HEK293 (cell line): Measurements from ENCODE around the gene TASOR2.

Source experiments
- HOXD13 ChIP-seq: sonication (generic); formaldehyde crosslinking; IDR thresholded peaks from 2 replicates; pipeline ENCODE4 v1.8.0; 2022; ENCODE audit warnings: missing genetic modification reagents, borderline replicate concordance
- OSR2 ChIP-seq: fragments of 450-650 bp; formaldehyde crosslinking; IDR thresholded peaks from 2 replicates; pipeline ENCODE4 v1.5.1; 2016; ENCODE audit warnings: missing biosample characterization, missing genetic modification characterization
- SCRT2 ChIP-seq: fragments of 450-650 bp; formaldehyde crosslinking; IDR thresholded peaks from 2 replicates; pipeline ENCODE4 v1.5.1; 2016; ENCODE audit warnings: missing biosample characterization, missing genetic modification characterization
- SP3 ChIP-seq: fragments of 450-650 bp; formaldehyde crosslinking; IDR thresholded peaks from 2 replicates; pipeline ENCODE4 v1.5.1; 2016; ENCODE audit warnings: missing biosample characterization, missing genetic modification characterization
- ZBTB11 ChIP-seq: fragments of 450-650 bp; formaldehyde crosslinking; conservative IDR thresholded peaks from 2 replicates; pipeline ENCODE4 v1.5.1; 2016; ENCODE audit warnings: low read depth, missing biosample characterization, missing genetic modification characterization
- ZBTB49 ChIP-seq: fragments of 450-650 bp; formaldehyde crosslinking; IDR thresholded peaks from 2 replicates; pipeline ENCODE4 v1.5.1; 2016; ENCODE audit warnings: missing biosample characterization, missing genetic modification characterization, low read depth
- ZFP69B ChIP-seq: fragments of 450-650 bp; formaldehyde crosslinking; IDR thresholded peaks from 2 replicates; pipeline ENCODE4 v1.5.1; 2016; ENCODE audit warnings: missing biosample characterization, missing genetic modification characterization
- ZNF112 ChIP-seq: fragments of 450-650 bp; formaldehyde crosslinking; IDR thresholded peaks from 2 replicates; pipeline ENCODE4 v1.5.0; 2017; ENCODE audit warnings: missing biosample characterization, missing genetic modification characterization
- ZNF174 ChIP-seq: fragments of 450-650 bp; formaldehyde crosslinking; IDR thresholded peaks from 2 replicates; pipeline ENCODE4 v1.5.0; 2017; ENCODE audit warnings: missing biosample characterization, mild to moderate bottlenecking, missing genetic modification characterization
- ZNF175 ChIP-seq: fragments of 450-650 bp; formaldehyde crosslinking; IDR thresholded peaks from 2 replicates; pipeline ENCODE4 v1.5.1; 2016; ENCODE audit warnings: missing biosample characterization, missing genetic modification characterization
- ZNF239 ChIP-seq: fragments of 450-650 bp; formaldehyde crosslinking; IDR thresholded peaks from 2 replicates; pipeline ENCODE4 v1.5.1; 2016; ENCODE audit warnings: missing biosample characterization, missing genetic modification characterization
- ZNF26 ChIP-seq: fragments of 450-650 bp; formaldehyde crosslinking; IDR thresholded peaks from 2 replicates; pipeline ENCODE4 v1.5.1; 2016; ENCODE audit warnings: missing biosample characterization, missing genetic modification characterization
- ZNF266 ChIP-seq: fragments of 450-650 bp; formaldehyde crosslinking; IDR thresholded peaks from 2 replicates; pipeline ENCODE4 v1.5.1; 2016; ENCODE audit warnings: missing biosample characterization, missing genetic modification characterization, low read depth
- ZNF423 ChIP-seq: fragments of 450-650 bp; formaldehyde crosslinking; IDR thresholded peaks from 2 replicates; pipeline ENCODE4 v1.5.1; 2016; ENCODE audit warnings: missing biosample characterization, missing genetic modification characterization
- ZNF449 ChIP-seq: fragments of 450-650 bp; formaldehyde crosslinking; IDR thresholded peaks from 2 replicates; pipeline ENCODE4 v1.5.1; 2017; ENCODE audit warnings: missing biosample characterization, mild to moderate bottlenecking, missing genetic modification characterization, moderate library complexity
- ZNF473 ChIP-seq: fragments of 450-650 bp; formaldehyde crosslinking; IDR thresholded peaks from 2 replicates; pipeline ENCODE4 v1.5.1; 2017; ENCODE audit warnings: missing biosample characterization, missing genetic modification characterization
- ZNF548 ChIP-seq: fragments of 450-650 bp; formaldehyde crosslinking; IDR thresholded peaks from 2 replicates; pipeline ENCODE4 v1.5.1; 2016; ENCODE audit warnings: missing biosample characterization, missing genetic modification characterization
- ZNF600 ChIP-seq: fragments of 450-650 bp; formaldehyde crosslinking; IDR thresholded peaks from 2 replicates; pipeline ENCODE4 v1.5.1; 2016; ENCODE audit warnings: missing biosample characterization, missing genetic modification characterization
- ZNF624 ChIP-seq: fragments of 450-650 bp; formaldehyde crosslinking; IDR thresholded peaks from 2 replicates; pipeline ENCODE4 v1.5.1; 2017; ENCODE audit warnings: missing biosample characterization, missing genetic modification characterization
- ZNF626 ChIP-seq: fragments of 450-650 bp; sonication (Bioruptor Pico); formaldehyde crosslinking; IDR thresholded peaks from 2 replicates; pipeline ENCODE4 v1.5.1; 2018; ENCODE audit warnings: missing biosample characterization, missing genetic modification characterization, inconsistent platforms
- ZNF645 ChIP-seq: fragments of 450-650 bp; formaldehyde crosslinking; IDR thresholded peaks from 2 replicates; pipeline ENCODE4; 2016; ENCODE audit warnings: missing biosample characterization, missing genetic modification characterization
- ZNF692 ChIP-seq: fragments of 450-650 bp; formaldehyde crosslinking; IDR thresholded peaks from 2 replicates; pipeline ENCODE4 v1.5.1; 2016; ENCODE audit warnings: missing biosample characterization, missing genetic modification characterization
- ZNF701 ChIP-seq: fragments of 450-650 bp; formaldehyde crosslinking; IDR thresholded peaks from 2 replicates; pipeline ENCODE4 v1.5.1; 2016; ENCODE audit warnings: missing biosample characterization, missing genetic modification characterization
- ZNF704 ChIP-seq: fragments of 450-650 bp; formaldehyde crosslinking; IDR thresholded peaks from 2 replicates; pipeline ENCODE4 v1.5.1; 2016; ENCODE audit warnings: missing biosample characterization, missing genetic modification characterization
- ZNF785 ChIP-seq: fragments of 450-650 bp; formaldehyde crosslinking; IDR thresholded peaks from 2 replicates; pipeline ENCODE4 v1.5.1; 2016; ENCODE audit warnings: missing biosample characterization, missing genetic modification characterization
- ZSCAN16 ChIP-seq: fragments of 450-650 bp; formaldehyde crosslinking; IDR thresholded peaks from 2 replicates; pipeline ENCODE4 v1.5.1; 2016; ENCODE audit warnings: missing biosample characterization, missing genetic modification characterization

Gene TASOR2

GRCh38 chr10:5684971-5685763 is 529 bp downstream of the TASOR2 start (continued):
- TF ChIP-seq ZNF624 (tag by site-specific recombination): no peak
- TF ChIP-seq ZNF239 (tag by site-specific recombination): no peak
- 0 out of 2 replicates have a peak, but pooled peaks have one; percentile 9 for TF ChIP-seq SP3 (tag by site-specific recombination)
- no peak for TF ChIP-seq ZFP69B (tag by site-specific recombination)
- TF ChIP-seq ZBTB49 (tag by site-specific recombination): no peak
- TF ChIP-seq ZBTB11 (tag by site-specific recombination): 0 out of 2 replicates have a peak, but pooled peaks have one; percentile 12
- no peak for TF ChIP-seq ZNF626 (tag by site-specific recombination)
- peak; percentile 56 for TF ChIP-seq ZNF692 (tag by site-specific recombination)
- no peak for TF ChIP-seq ZNF645
- TF ChIP-seq ZNF785: peak; percentile 60; the same call in 1 of the 2 replicates
- TF ChIP-seq ZNF174 (tag by site-specific recombination): no peak
- TF ChIP-seq ZNF701 (tag by site-specific recombination): no peak
- no peak for TF ChIP-seq ZNF26 (tag by site-specific recombination)
- TF ChIP-seq ZNF704 (tag by site-specific recombination): 0 out of 2 replicates have a peak, but pooled peaks have one; percentile 42
- TF ChIP-seq OSR2: no peak
- peak; percentile 63; the same call in 1 of the 2 replicates for TF ChIP-seq ZNF600 (tag by site-specific recombination)
- TF ChIP-seq ZNF548: no peak
- TF ChIP-seq ZNF112 (tag by site-specific recombination): no peak
- TF ChIP-seq HOXD13 (CRISPR knock-in tag): no peak
- TF ChIP-seq ZNF449 (tag by site-specific recombination): no peak
- TF ChIP-seq ZNF175 (tag by site-specific recombination): no peak
- TF ChIP-seq ZNF266 (tag by site-specific recombination): no peak
- TF ChIP-seq ZNF473: no peak
- TF ChIP-seq ZNF423: no peak
- TF ChIP-seq SCRT2 (tag by site-specific recombination): peak; percentile 97
- TF ChIP-seq ZSCAN16 (tag by site-specific recombination): no peak
